Esophagus squamous epithelium (tissue), 5 donors: ENCODE results near the gene EML1. TPM values are rescaled to one million over a fixed set of nuclear protein-coding genes. Genes with fewer than 3 reads are reported as not detected.

ENCODE experiments used
- DNase-seq: peaks from one replicate; lab custom pipeline; 2025; lab: John Stamatoyannopoulos, UW
- H3K27ac ChIP-seq, 4 donors: fragments of 200-600 bp; sonication (generic); one replicate each; pipeline ENCODE4 v1.5.1; 2016 to 2019; ENCODE audit warnings: mild to moderate bottlenecking in 1 of 4
- H3K27me3 ChIP-seq, 4 donors: fragments of 200-600 bp; sonication (generic); 1 replicate in 3 of 4; 2 replicates in 1 of 4; pipeline versions ENCODE4 v1.5.1 to v1.6.0; 2017 to 2021; ENCODE audit warnings: antibody characterized with exemption in 1 of 4
- H3K36me3 ChIP-seq, 3 donors: fragments of 200-600 bp; sonication (generic); one replicate each; pipeline ENCODE4 v1.5.1; 2016 to 2019
- H3K4me1 ChIP-seq, 3 donors: fragments of 200-600 bp; sonication (generic); one replicate each; pipeline ENCODE4 v1.5.1; 2017 to 2019
- H3K4me3 ChIP-seq, 4 donors: fragments of 200-600 bp; sonication (generic); 1 replicate in 3 of 4; 2 replicates in 1 of 4; pipeline ENCODE4 v1.5.1; 2016 to 2019; ENCODE audit warnings: mild to moderate bottlenecking in 2 of 4, moderate library complexity in 1 of 4
- H3K9me3 ChIP-seq, 3 donors: fragments of 200-600 bp; sonication (generic); one replicate each; pipeline ENCODE4 v1.5.1; 2016 to 2019
- CTCF ChIP-seq, 6 experiments: fragments of 450-650 bp in 4 of 6; fragments of 200-600 bp in 2 of 6; sonication (generic) in 2 of 6; IDR thresholded peaks; one replicate each; pipeline ENCODE4 v1.5.1; 2016 to 2019; ENCODE audit warnings: antibody characterized with exemption in 6 of 6, mild to moderate bottlenecking in 4 of 6, moderate library complexity in 4 of 6
- POLR2A ChIP-seq, 4 donors: fragments of 450-650 bp; IDR thresholded peaks; one replicate each; pipeline ENCODE4 v1.6.1; 2017; ENCODE audit warnings: antibody characterized with exemption in 4 of 4, mild to moderate bottlenecking in 4 of 4, moderate library complexity in 3 of 4
- WGBS, 2 donors: methylation state at CpG; one replicate each; pipeline ENCODE4 v1.1.5; 2018; 5-methylcytosine and 5-hydroxymethylcytosine counted together
- intact Hi-C: fragments of 100-400 bp; cut with DNase I; formaldehyde crosslinking; loops from one replicate; pipeline ENCODE4 v1.15.0; 2022
- total RNA-seq, 4 donors: library from RNA; depleted of rRNA; stranded (reverse); fragments of >200 nt; gene quantifications; one replicate each; pipeline ENCODE4 v1.1.0, GENCODE V29; 2016
- donor health status: DM: yes; HTN: yes; CAD: no.

The EML1 gene
- total RNA-seq, 4 donors from 2014 or later: 3.0 to 22.9 (median 9.4) TPM

- DNase-seq: no peak
- Histone ChIP-seq H3K4me1 (peaks cover 0 to 14% (median 0%) of the 10 kb centered on the region in 3 donors), H3K27ac (no peak overlapping the region), H3K9me3 (no peaks in the 10 kb centered on the region), H3K36me3 (no peaks in the 10 kb centered on the region), H3K27me3 (no peaks in the 10 kb centered on the region), H3K4me3 (no peak overlapping the region)
- 38 to 43% methylated on average over 6 of the region's 6 CpGs for WGBS, 2 donors
- TF ChIP-seq POLR2A (IDR thresholded peaks at IDR 0.05) (no peak), CTCF (IDR thresholded peaks at IDR 0.05) (no peak)
- intact Hi-C loops: no loop called here
Measured at GRCh38 chr14:99930420-99931274, 137.4 kb downstream of the EML1 start.

GRCh38 chr14:99931308-99931707 lies 138.1 kb downstream of the EML1 start:
- intact Hi-C loops: no loop called here
- Histone ChIP-seq H3K4me1 (peaks cover 0 to 14% (median 0%) of the 10 kb centered on the region in 3 donors), H3K9me3 (no peaks in the 10 kb centered on the region), H3K27ac (no peak overlapping the region), H3K36me3 (peaks cover 0 to 4% (median 0%) of the 10 kb centered on the region in 3 donors), H3K27me3 (no peaks in the 10 kb centered on the region), H3K4me3 (no peak overlapping the region)
- no peak for TF ChIP-seq POLR2A (IDR thresholded peaks at IDR 0.05)
- no peak for TF ChIP-seq CTCF (IDR thresholded peaks at IDR 0.05)
- 84 to 86% methylated on average over 3 to 4 of the region's 4 CpGs for WGBS, 2 donors
- DNase-seq: no peak

GRCh38 chr14:99936056-99936455 lies 142.8 kb downstream of the EML1 start:
- 85 to 91% methylated on average over 14 to 15 of the region's 16 CpGs for WGBS, 2 donors
- TF ChIP-seq POLR2A (IDR thresholded peaks at IDR 0.05) (no peak), CTCF (IDR thresholded peaks at IDR 0.05) (no peak)
- intact Hi-C loops: no loop called here
- Histone ChIP-seq H3K4me1 (peaks cover 6 to 25% (median 11%) of the 10 kb centered on the region in 3 donors), H3K27me3 (no peaks in the 10 kb centered on the region), H3K27ac (no peak overlapping the region), H3K4me3 (no peak overlapping the region), H3K36me3 (peaks cover 0 to 46% (median 0%) of the 10 kb centered on the region in 3 donors), H3K9me3 (no peaks in the 10 kb centered on the region)
- DNase-seq: no peak

- peak overlapping the region in 3 of 4 donors; percentile 81 to 86 (median 81) for H3K27ac ChIP-seq
- H3K9me3 ChIP-seq: no peaks in the 10 kb centered on the region
- peak in 1 of 6 experiments; percentile 17 for TF ChIP-seq CTCF (IDR thresholded peaks at IDR 0.05)
- TF ChIP-seq POLR2A (IDR thresholded peaks at IDR 0.05): no peak
- DNase-seq: no peak
- H3K4me1 ChIP-seq: peaks cover 6 to 23% (median 11%) of the 10 kb centered on the region in 3 donors
- no peaks in the 10 kb centered on the region for H3K27me3 ChIP-seq
- WGBS, 2 donors: 86 to 91% methylated on average over 7 to 18 of the region's 29 CpGs
- intact Hi-C loops: no loop called here
- H3K4me3 ChIP-seq: no peak overlapping the region
- peaks cover 0 to 54% (median 0%) of the 10 kb centered on the region in 3 donors for H3K36me3 ChIP-seq
Measured at GRCh38 chr14:99936738-99937474, 143.7 kb downstream of the EML1 start.
